ENCODE results near the gene LCE6A. TPM values are rescaled to one million over a fixed set of nuclear protein-coding genes. Genes with fewer than 3 reads are reported as not detected.

The LCE6A gene, protein sequence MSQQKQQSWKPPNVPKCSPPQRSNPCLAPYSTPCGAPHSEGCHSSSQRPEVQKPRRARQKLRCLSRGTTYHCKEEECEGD
- total RNA-seq, result not detected
- long read RNA-seq, result 0 reads

DNA sequence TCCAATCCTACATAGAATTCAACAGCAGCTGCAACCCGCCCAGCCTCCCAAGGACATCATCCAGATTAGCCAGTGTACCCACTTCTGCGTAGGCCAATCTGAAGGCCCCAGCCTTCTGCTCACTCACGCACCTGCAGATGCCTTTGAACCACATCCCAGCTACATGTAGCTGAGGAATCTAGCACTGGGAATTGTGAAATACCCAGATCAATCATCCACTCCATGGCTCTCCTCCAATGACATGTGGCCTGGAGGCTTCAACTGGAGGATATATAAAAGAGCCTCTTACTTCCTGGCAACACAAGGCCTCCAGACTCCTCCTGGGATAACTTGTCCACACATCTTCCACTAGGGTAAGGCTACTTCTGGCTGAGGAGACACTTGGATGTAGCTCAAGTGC lies at the start of gene LCE6A:
TSS of gene LCE6A (plus strand) at position 301 of the 400 bp plus-strand sequence. CDS start 665 bp downstream, outside the sequence.
- intact Hi-C loops (cut with DNase I), result no loop called here
- ATAC-seq (no peak), DNase-seq (ENCODE audit: missing footprints) (no peak)

DNA sequence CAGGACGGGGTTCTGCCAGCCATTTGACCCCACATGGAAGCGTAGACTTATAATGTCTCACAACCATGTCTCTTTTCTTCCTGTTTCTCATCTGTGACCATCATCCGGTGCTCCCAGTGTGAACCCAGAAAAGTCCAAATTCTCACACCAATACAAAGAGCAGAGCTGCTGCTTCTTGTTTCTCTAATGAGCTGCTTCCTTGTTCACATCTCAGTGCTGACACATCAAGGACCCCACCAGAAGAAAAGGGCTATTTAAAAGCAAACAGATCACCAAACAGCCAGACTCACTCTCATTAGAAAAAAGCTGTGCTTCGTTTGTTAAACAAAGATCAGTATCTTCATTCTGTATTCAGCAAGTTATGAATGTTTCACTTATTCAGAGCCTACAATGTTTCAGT lies 47.0 kb upstream of the LCE6A start:
- DNase-seq (ENCODE audit: missing footprints), result no peak
- intact Hi-C loops (cut with DNase I), result no loop called here
- no peak for ATAC-seq

DNA sequence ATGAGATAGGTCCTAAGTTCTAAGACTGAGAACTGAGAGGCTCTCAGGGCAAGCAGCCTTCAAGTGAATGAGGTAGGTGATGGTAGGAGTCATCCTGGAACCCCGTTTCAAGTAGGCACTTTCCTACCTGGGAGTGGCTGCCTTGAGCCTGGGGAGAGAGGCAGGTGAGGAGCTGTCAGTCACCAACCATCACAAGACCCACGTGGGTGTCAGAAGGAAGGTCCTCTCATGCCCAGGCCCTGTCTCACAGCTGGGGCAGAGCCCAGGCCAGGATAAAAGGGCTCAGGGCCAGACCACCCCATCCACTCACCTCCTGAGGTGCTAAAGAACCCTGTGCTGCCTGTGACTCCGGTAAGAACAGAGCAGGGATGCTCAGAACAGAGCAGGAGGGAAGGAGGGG lies 46.2 kb upstream of the LCE6A start, which contains the start of gene LCE1D:
TSS of gene LCE1D (plus strand) at position 301 of the 400 bp plus-strand sequence. CDS start 1,074 bp downstream, outside the sequence.
- intact Hi-C loops (cut with DNase I), result no loop called here
- DNase-seq (ENCODE audit: missing footprints) (no peak), ATAC-seq (no peak)

DNA sequence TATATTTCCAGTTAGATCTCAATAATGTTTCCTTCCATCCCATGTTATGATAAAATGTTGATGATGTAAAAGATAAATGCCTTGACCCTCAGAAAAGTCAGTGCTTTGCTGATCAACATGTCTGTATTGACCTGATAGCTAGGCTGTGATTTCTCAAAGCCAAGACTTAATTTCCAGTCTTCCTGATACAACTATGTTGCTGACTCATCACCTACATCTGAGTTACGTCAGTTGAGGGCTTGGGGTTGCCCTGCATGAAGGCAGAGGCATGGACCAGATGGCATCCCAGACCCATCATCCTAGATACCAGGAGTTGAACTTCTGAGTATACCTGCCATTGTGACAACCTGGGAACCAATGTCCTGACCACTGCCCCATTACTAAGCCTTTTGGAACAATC lies 41.3 kb upstream of the LCE6A start:
- ATAC-seq, result no peak
- intact Hi-C loops (cut with DNase I), result no loop called here
- no peak for DNase-seq (ENCODE audit: missing footprints)

DNA sequence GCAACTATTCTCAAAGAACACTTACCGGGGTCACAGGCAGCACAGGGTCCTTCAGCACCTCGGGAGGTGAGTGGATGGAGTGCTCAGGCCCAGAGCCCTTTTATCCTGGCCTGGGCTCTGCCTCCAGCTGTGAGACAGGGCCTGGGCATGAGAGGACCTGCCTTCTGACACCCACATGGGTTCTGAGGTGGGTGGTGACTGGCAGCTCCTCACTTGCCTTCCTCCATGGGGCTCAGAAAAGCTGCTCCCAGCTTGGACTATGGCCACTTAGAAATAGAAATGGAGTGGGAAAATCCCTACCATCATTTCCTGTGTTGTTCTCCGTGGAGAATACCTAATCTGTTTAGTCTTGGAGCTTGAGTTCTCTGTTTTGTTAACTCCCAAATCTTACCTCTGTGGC lies 36.1 kb upstream of the LCE6A start, which contains the start of gene LCE1C:
TSS of gene LCE1C (minus strand) at position 76 of the 400 bp plus-strand sequence. CDS start 1,173 bp downstream, outside the sequence.
- no peak for DNase-seq (ENCODE audit: missing footprints)
- ATAC-seq, result no peak
- intact Hi-C loops (cut with DNase I), result no loop called here

DNA sequence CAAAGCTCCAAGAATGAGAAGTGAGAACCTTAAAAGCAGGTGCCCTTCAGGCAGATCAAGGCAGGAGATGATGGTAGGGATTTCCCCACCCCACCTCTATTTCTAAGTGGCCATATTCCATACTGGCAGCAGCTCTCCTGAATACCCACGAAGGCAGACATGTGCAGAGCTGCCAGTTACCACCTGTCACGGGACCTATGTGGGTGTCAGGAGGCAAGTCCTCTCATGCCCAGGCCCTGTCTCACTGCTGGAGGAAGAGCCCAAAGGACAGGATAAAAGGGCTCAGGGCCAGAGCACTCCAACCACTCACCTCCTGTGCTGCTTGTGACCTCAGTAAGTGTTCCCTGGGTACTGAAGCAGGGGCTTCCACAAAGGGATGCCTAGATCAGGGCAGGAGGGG lies 31.6 kb upstream of the LCE6A start:
- intact Hi-C loops (cut with DNase I), result no loop called here
- no peak for DNase-seq (ENCODE audit: missing footprints)
- no peak for ATAC-seq

DNA sequence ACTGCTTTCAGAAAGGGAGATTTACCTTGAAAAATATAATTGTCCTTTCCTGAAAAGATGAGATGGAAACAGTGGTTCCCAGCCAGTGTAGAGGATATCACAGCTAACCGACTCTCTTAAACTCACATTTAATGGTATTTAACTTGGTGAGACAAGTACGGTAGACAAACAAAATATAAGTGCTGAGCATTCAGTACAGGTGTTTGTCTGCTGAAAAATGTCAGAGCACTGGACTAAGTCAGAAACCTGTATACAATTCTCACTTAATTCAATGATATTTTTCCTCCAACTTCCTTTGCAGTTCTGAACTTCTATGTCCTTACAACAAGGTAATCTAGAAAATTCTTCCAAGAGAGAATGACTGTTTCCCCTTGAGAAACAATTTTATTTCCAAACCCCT lies 31.0 kb upstream of the LCE6A start, which contains the start of gene LCE1B:
TSS of gene LCE1B (plus strand) at position 301 of the 400 bp plus-strand sequence. CDS start 476 bp downstream, outside the sequence.
- ATAC-seq (no peak), DNase-seq (ENCODE audit: missing footprints) (no peak)

DNA sequence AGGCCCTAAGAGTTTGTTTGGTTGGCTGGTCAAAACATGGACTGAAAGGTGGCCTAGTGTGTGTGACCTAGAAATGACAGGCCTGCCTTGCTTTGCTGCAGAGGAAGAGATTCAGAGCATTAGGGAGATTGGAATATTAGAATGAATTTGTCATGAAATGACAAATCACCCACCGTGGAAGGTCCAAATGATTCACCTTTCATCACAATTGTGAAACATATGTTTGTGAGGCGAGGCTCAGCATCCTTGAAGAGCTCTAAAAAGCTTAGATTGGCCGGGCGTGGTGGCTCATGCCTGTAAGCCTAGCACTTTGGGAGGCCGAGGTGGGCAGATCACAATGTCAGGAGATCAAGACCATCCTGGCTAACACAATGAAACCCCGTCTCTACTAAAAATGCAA lies 25.3 kb upstream of the LCE6A start:
- DNase-seq (ENCODE audit: missing footprints) (no peak), ATAC-seq (no peak)
- intact Hi-C loops (cut with DNase I), result no loop called here

More for the DNA sequence above, 31.0 kb upstream of the LCE6A start, which contains the start of gene LCE1B:
- intact Hi-C loops (cut with DNase I), result no loop called here

DNA sequence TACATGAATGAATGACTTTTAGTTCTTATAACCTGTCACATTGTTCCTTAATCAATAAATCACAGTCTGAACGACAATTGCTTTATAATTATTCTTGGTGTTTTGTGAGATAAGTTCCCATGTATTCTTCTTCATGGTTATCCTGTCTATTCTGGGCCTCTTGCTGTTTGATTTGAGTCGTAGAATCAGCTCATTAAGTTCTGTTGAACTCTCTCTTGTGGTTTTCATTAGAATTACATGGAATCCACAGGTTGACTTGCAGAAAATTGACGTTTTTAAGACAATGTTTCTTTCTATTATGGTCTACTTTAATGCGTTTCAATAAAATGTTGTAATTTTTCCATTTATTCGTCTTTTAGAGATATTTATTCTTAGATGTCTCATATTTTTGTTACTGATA lies 19.4 kb upstream of the LCE6A start:
- no peak for ATAC-seq
- intact Hi-C loops (cut with DNase I), result no loop called here
- DNase-seq (ENCODE audit: missing footprints), result no peak

DNA sequence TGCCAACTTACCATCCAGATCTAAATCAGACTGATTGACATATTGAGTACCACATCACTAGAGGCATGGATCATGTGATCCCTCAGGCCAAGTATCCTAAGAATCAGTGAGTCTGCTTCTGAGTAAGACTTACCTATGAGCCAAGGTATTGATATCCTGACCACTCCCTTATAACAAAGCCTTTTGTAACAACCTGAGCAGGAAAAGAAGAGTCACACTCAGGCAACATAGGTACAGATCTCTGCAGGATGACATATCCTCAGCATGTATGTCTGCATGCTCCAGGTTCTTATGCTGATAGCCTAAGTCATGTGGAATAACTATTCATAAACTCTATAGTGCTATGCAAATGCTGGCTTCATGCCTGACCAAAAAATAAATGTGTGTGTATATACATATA lies 17.7 kb upstream of the LCE6A start:
- no peak for ATAC-seq

DNA sequence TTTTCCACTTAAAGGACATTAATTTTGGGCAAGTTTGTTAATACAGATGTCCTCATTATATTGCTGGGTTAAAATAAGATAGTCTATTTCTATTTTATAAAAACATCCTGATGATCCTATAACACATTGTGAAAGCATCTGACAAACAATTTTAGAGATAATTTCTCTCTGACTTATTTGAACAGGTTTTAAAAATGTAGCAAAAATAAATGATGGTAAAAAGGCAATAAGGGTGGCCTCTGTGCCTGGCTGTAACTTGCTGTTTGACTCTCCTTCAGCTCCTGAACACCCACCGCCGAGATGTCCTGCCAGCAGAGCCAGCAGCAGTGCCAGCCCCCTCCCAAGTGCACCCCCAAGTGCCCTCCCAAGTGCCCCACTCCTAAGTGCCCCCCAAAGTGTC lies 15.5 kb upstream of the LCE6A start, which contains the start of gene LCE1A:
TSS of gene LCE1A (plus strand) at position 301 of the 400 bp plus-strand sequence. CDS start at position 301, 0 bp downstream.
- DNase-seq (ENCODE audit: missing footprints) (no peak), ATAC-seq (no peak)
- intact Hi-C loops (cut with DNase I), result no loop called here

More for the DNA sequence above, 17.7 kb upstream of the LCE6A start:
- intact Hi-C loops (cut with DNase I), result no loop called here
- no peak for DNase-seq (ENCODE audit: missing footprints)

DNA sequence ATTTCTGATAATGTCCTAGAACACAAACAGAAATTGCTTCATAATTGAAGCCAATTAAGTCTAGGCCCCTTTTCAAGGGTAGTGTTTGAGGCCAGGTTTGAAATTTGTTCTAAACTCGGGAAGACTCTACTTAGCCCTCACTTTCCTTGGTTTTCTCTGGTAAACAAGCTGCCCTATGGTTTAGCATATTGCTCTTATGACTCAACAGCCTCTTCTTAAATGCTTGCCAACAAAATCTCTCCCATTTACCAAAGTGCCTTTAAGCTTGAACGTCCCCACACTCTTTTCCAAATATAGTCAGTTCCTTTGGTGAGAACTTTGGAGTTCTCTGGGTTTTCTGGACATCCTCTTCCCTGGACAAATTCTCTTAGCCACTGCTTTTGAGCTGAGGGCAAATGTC lies 5.8 kb upstream of the LCE6A start:
- DNase-seq (ENCODE audit: missing footprints) (no peak), ATAC-seq (no peak)
- intact Hi-C loops (cut with DNase I), result no loop called here

DNA sequence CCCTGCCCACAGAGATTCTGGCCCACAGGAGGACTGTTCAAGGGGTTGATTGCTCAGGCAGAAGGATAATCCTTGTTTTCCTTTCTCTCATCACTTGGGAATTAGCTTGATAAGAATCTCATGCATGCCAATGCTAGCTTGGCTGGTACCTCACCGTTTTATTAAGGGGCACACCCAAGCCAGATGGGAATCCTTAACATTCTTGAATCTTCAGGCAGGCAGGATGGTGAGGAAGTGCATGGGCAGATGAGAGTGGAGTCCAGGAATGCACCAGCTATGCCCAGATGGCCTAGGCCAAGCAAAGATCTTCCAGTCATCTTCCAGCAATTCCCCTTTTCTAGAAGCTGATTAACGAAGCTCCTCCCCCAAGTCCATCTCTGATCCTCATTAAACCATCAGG lies 13.0 kb downstream of the LCE6A start:
- ATAC-seq (no peak), DNase-seq (ENCODE audit: missing footprints) (no peak)
- intact Hi-C loops (cut with DNase I), result no loop called here

DNA sequence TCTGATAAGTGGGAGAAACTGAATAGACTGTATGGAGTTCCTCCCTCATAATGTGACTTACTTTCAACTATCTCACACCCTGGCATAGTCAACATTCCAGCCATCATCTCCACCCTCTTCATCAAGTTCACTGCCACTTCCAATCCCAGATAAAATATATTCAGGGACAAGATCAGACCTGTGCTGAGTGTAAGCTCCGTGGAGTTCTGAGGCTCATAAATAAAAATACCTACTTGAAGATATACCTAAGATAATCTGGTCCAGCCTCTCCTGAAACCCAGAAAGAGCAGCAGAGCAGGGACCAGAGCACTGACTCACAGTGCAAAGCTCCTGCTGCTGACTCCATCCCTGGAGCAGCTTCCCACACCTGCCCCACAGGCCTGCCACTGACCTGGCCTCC lies 15.4 kb downstream of the LCE6A start:
- no peak for ATAC-seq
- no peak for DNase-seq (ENCODE audit: missing footprints)
- intact Hi-C loops (cut with DNase I), result no loop called here

DNA sequence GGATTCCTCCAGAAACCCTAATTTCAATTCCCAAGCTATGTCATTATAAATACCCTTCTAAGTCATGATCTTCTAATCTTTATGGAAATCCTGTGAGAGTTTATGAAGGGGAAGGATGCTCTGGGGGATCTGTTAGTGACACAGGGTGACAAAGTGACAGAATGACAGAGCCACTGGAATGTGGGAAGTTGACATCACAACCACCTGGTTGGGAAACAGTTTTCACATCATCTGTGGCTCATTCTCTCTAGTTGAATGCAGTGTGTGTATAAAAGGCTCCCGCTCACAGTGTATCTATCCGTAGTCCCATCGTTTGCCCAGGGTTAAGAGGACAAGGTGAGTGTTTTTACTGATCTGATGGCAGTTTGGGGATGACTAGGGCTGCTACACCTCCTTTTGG lies 17.0 kb downstream of the LCE6A start, which contains the start of gene LCE7A:
TSS of gene LCE7A (plus strand) at position 301 of the 400 bp plus-strand sequence. CDS start 702 bp downstream, outside the sequence.
- DNase-seq (ENCODE audit: missing footprints), result no peak
- ATAC-seq, result no peak

DNA sequence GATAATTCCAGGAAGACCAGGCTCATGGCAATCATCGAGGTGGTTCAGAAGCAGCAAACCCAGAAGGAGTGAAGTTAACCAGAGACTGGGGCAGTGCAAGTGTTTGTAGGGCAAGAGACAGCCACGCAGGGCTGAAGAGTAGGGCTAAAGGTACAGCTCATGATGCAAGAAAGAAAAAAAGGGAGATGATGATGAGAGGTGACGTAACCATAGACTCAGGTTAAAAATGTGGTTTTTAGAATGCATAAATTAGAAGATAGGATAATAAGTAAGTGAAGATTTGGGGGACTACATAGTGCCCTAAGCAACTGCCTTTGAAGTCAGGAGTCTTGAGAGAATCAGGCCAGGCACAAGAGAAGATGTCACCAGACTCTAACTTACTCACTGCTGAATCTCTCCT lies 17.5 kb downstream of the LCE6A start:
- intact Hi-C loops (cut with DNase I), result no loop called here
- ATAC-seq (no peak), DNase-seq (ENCODE audit: missing footprints) (no peak)

More for the DNA sequence above, 17.0 kb downstream of the LCE6A start, which contains the start of gene LCE7A:
- intact Hi-C loops (cut with DNase I), result no loop called here

DNA sequence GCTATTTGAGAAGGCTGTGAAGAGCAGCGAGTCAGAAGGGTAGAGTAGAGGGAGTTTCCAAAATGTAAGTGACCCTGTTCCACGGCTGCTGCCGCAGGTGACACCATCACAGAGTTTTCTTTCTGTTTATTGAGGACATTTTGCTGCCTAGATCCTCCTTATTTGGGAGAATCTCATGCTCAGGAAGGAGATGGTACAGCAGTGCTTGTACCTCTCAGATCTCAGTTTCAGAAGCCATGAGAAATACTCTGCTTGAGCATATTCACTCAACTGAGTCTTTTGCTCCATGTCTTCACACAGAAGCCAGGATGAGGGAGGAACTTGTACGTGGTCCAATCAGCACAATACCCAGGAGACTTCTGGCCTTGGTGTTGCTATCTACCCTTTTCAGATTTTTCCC lies 18.7 kb downstream of the LCE6A start:
- no peak for ATAC-seq
- intact Hi-C loops (cut with DNase I), result no loop called here
- no peak for DNase-seq (ENCODE audit: missing footprints)

DNA sequence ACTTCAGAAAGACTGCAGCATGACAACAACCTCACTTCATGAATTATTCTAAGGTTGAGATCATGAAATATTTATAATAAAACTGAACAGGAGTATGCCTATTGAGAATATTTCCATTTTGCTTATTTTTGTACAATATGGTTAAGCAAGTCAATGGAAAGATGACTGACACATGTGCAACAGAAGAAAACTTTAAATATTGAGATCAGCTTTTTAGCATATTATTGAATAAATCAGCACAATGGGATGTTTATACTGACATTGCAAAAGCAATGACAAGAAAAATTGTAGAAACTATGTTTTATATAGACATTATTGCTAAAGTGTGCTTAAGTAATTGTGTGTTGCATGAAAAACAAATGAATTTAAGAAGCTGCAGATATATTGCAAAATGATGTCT lies 21.8 kb downstream of the LCE6A start:
- ATAC-seq, result no peak
- intact Hi-C loops (cut with DNase I), result no loop called here
- no peak for DNase-seq (ENCODE audit: missing footprints)

DNA sequence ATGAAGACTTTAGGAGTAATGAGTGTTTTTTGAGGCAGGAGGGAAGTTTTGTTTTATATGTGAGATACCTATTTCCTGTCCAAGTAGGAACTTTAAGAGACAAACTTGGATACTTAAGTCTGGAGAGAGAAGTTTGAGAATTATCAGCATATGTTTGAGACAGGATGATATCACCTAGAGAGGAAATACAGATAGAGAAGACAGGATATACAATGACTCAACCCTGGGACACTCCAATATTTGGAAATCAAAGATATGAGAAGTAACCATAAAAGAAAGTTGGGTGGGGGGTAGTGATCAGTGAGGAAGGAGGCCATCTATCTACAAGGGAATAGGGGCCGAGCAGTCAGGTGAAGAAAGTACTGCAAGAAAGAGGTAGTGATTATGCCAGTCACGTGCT lies 23.7 kb downstream of the LCE6A start:
- intact Hi-C loops (cut with DNase I), result no loop called here

DNA sequence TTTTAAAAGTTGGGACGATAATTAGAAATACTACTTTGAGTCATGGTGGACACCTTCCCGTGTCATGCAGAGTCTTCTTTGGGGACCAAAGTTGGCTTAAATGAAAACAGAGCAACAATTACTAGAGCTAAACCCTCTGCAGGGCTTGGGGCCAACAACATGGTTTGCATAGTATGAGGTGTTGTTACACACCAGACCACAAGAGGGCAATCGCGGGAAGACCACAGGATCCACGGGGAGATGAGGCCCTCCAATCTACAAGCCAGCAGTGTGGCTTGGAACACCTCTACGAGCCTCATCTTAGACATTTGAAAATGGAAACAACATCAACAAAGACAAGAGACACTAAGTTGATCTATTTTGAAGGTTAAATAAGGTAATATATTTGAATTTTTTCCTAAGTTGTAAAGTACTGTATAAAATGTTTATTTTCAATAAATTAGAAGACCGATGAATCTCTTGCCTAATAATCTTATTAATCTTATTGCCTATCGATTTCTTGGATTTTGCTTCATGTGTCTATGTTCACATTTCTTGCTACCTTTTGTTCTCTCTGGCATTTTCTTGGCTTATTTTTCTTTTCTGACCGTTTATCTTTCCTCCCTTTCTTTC lies 27.3 kb downstream of the LCE6A start:
- ATAC-seq (peak; percentile 34), DNase-seq (ENCODE audit: missing footprints) (no peak)
- intact Hi-C loops (cut with DNase I), result no loop called here

More for the DNA sequence above, 23.7 kb downstream of the LCE6A start:
- no peak for ATAC-seq
- DNase-seq (ENCODE audit: missing footprints), result no peak
